HepG2 (cell line): ENCODE measurements around the gene OBP2A. TPM values are rescaled to one million over a fixed set of nuclear protein-coding genes. Genes with fewer than 3 reads are reported as not detected.

ENCODE experiments used
- ATAC-seq: fragments of 200-7000 bp; cut with Tn5 transposase; 3 replicates; pipeline ENCODE4 v1.9.1; 2020; ENCODE audit warnings: mild to moderate bottlenecking, moderate library complexity
- BruUV-seq: library from RNA; stranded (reverse); fragments of 400-500 nt; replicated peaks from 2 replicates; lab custom pipeline; 2021; lab: Mats Ljungman, UMichigan
- CTCF ChIA-PET: fragments of 300-600 bp; formaldehyde crosslinking; extraction: SDS; loops from one replicate; lab custom pipeline; 2021; ENCODE audit warnings: low total read pairs, inconsistent platforms, low intra/inter-chr PET ratio; lab: Yijun Ruan, JAX
- POLR2A ChIA-PET: fragments of 350-600 bp; sonication (Branson Sonifier 250); formaldehyde crosslinking; loops from one replicate; lab custom pipeline; 2020; ENCODE audit warnings: antibody characterized with exemption, inconsistent platforms; lab: Yijun Ruan, JAX
- DNase-seq: peaks from one replicate; pipeline ENCODE4 v3.0.0-alpha.2; 2015; ENCODE audit warnings: low spot score
- FAIRE-seq: peaks from 3 replicates; lab custom pipeline; 2011; peaks lifted over from hg19 to GRCh38; lab: Jason Lieb, UNC
- H2AFZ ChIP-seq: one replicate; pipeline ENCODE4 v1.6.1; 2011; ENCODE audit warnings: low read length, inconsistent platforms
- H3K27ac ChIP-seq: fragments of 300-600 bp; 3 replicates; pipeline ENCODE4 v1.8.0; 2011; ENCODE audit warnings: mixed run types, mild to moderate bottlenecking, mixed read lengths, low read length, inconsistent platforms; ENCODE audit not compliant: insufficient read depth; ENCODE audit errors: extremely low read length
- H3K27me3 ChIP-seq, 2 experiments: fragments of 200-600 bp in 1 of 2; 2 replicates in 1 of 2; 3 replicates in 1 of 2; pipeline versions ENCODE4 v1.6.0 to v1.8.0; 2011; ENCODE audit warnings: low read length in 2 of 2, mild to moderate bottlenecking in 2 of 2, moderate library complexity in 2 of 2, inconsistent platforms in 1 of 2; ENCODE audit not compliant: insufficient read depth in 2 of 2, control insufficient read depth in 1 of 2
- H3K36me3 ChIP-seq, 2 experiments: fragments of 200-600 bp in 1 of 2; replicated peaks in 1 of 2; 2 replicates in 1 of 2; 3 replicates in 1 of 2; pipeline versions ENCODE4 v1.5.1 to v1.8.0; 2011; ENCODE audit warnings: low read length in 2 of 2, inconsistent platforms in 1 of 2; ENCODE audit not compliant: insufficient read depth in 2 of 2, control insufficient read depth in 1 of 2
- H3K4me1 ChIP-seq: 2 replicates; pipeline ENCODE4 v1.5.1; 2012; ENCODE audit warnings: low read length, inconsistent platforms; ENCODE audit not compliant: insufficient read depth
- H3K4me2 ChIP-seq: 2 replicates; pipeline ENCODE4 v1.6.0; 2011; ENCODE audit warnings: low read depth, low read length, inconsistent platforms
- H3K4me3 ChIP-seq, 3 experiments: fragments of 200-600 bp in 1 of 3; sonication (generic), shearing (Covaris generic) in 1 of 3; replicated peaks in 1 of 3; 2 replicates each; pipeline ENCODE4 v1.5.1; 2011 to 2016; ENCODE audit warnings: low read length in 3 of 3, inconsistent platforms in 2 of 3, low read depth in 2 of 3, mild to moderate bottlenecking in 2 of 3, control low read depth in 1 of 3, mixed read lengths in 1 of 3; ENCODE audit not compliant: insufficient read depth in 1 of 3
- H3K79me2 ChIP-seq: one replicate; pipeline ENCODE4 v1.6.1; 2011; ENCODE audit warnings: low read length, inconsistent platforms; ENCODE audit not compliant: insufficient read depth
- H3K9ac ChIP-seq: 2 replicates; pipeline ENCODE4 v1.6.0; 2011; ENCODE audit warnings: mild to moderate bottlenecking, low read depth, low read length, inconsistent platforms; ENCODE audit not compliant: insufficient read depth
- H3K9me3 ChIP-seq: 2 replicates; pipeline ENCODE4 v1.5.1; 2012; ENCODE audit warnings: mild to moderate bottlenecking, low read length
- H4K20me1 ChIP-seq: 2 replicates; pipeline ENCODE4 v1.6.0; 2011; ENCODE audit warnings: inconsistent platforms, mild to moderate bottlenecking, low read length, moderate library complexity; ENCODE audit not compliant: insufficient read depth
- ADNP ChIP-seq: sonication (generic); formaldehyde crosslinking; IDR thresholded peaks from 2 replicates; pipeline ENCODE4 v1.4.0; 2020; ENCODE audit warnings: missing genetic modification reagents
- CEBPB ChIP-seq: IDR thresholded peaks from 2 replicates; pipeline ENCODE4 v1.6.1; 2011; ENCODE audit warnings: low read depth, low read length, improper control_type of control experiment, borderline replicate concordance
- CEBPG ChIP-seq: IDR thresholded peaks from 2 replicates; pipeline ENCODE4 v1.6.1; 2016
- CHCHD3 ChIP-seq: sonication (generic); formaldehyde crosslinking; IDR thresholded peaks from 2 replicates; pipeline ENCODE4 v1.8.0; 2022; ENCODE audit warnings: mild to moderate bottlenecking, missing genetic modification reagents, moderate library complexity
- RAD21 ChIP-seq: fragments of 450-650 bp; formaldehyde crosslinking; IDR thresholded peaks from 2 replicates; pipeline ENCODE4 v1.5.0; 2020; ENCODE audit warnings: mild to moderate bottlenecking
- RFX5 ChIP-seq: IDR thresholded peaks from 2 replicates; pipeline ENCODE4 v1.6.1; 2011; ENCODE audit warnings: low read depth, low read length, improper control_type of control experiment
- RFXANK ChIP-seq: IDR thresholded peaks from 2 replicates; pipeline ENCODE4 v1.6.1; 2016
- TAF1 ChIP-seq: sonication (generic); formaldehyde crosslinking; IDR thresholded peaks from 2 replicates; pipeline ENCODE4 v1.4.0; 2020; ENCODE audit warnings: missing genetic modification reagents
- TBX2 ChIP-seq: sonication (generic); formaldehyde crosslinking; IDR thresholded peaks from 2 replicates; pipeline ENCODE4 v1.5.0; 2020; ENCODE audit warnings: missing genetic modification reagents, mild to moderate bottlenecking, borderline replicate concordance
- TP53 ChIP-seq: sonication (generic); formaldehyde crosslinking; conservative IDR thresholded peaks from 2 replicates; pipeline ENCODE4 v1.4.0; 2020; ENCODE audit warnings: missing genetic modification reagents
- ZNF17 ChIP-seq: sonication (generic); formaldehyde crosslinking; IDR thresholded peaks from 2 replicates; pipeline ENCODE4 v1.5.0; 2020; ENCODE audit warnings: mild to moderate bottlenecking, missing genetic modification reagents
- ZNF607 ChIP-seq: sonication (generic); formaldehyde crosslinking; IDR thresholded peaks from 2 replicates; pipeline ENCODE4 v1.5.1; 2020; ENCODE audit warnings: missing genetic modification reagents, mild to moderate bottlenecking, borderline replicate concordance
- ZNF687 ChIP-seq: sonication (generic); formaldehyde crosslinking; IDR thresholded peaks from 2 replicates; pipeline ENCODE4 v1.5.1; 2020; ENCODE audit warnings: mild to moderate bottlenecking, missing genetic modification reagents, moderate library complexity
- ZNF724P ChIP-seq: sonication (generic); formaldehyde crosslinking; IDR thresholded peaks from 2 replicates; pipeline ENCODE4 v1.8.0; 2022; ENCODE audit warnings: missing genetic modification reagents, borderline replicate concordance
- ZNF747 ChIP-seq: sonication (generic); formaldehyde crosslinking; IDR thresholded peaks from 2 replicates; pipeline ENCODE4 v1.8.1; 2023; ENCODE audit warnings: missing genetic modification reagents, mild to moderate bottlenecking, borderline replicate concordance
- ZNF768 ChIP-seq: sonication (generic); formaldehyde crosslinking; IDR thresholded peaks from 2 replicates; pipeline ENCODE4 v1.4.0; 2020; ENCODE audit warnings: missing genetic modification reagents
- WGBS: methylation state at CpG from one replicate; pipeline ENCODE4 v1.1.6; 2017; ENCODE audit warnings: low lambda C conversion rate; 5-methylcytosine and 5-hydroxymethylcytosine counted together
- in situ Hi-C: cut with HindIII; loops from 2 replicates; pipeline ENCODE4 v1.10.0; 2017; ENCODE audit warnings: low pct_unique_long_range_greater_than_20kb; ENCODE audit not compliant: extremely low pct_ligation_motif_present
- intact Hi-C: fragments of 100-400 bp; cut with micrococcal nuclease; formaldehyde crosslinking; loops from one replicate; pipeline ENCODE4 v1.10.0; 2022; ENCODE audit not compliant: unreplicated experiment
- polyA plus RNA-seq, 8 experiments: library from polyadenylated mRNA; depleted of rRNA in 3 of 8; stranded (reverse) in 7 of 8; unstranded in 1 of 8; fragments of >200 nt; fragmentation: Illumina TruSeq in 4 of 8; extraction: Trizol in 4 of 8; gene quantifications; 2 replicates each; pipeline versions ENCODE4 v1.2.1 to v1.2.3, GENCODE V29; 2011 to 2016; ENCODE audit warnings: low read depth in 4 of 8, missing spikeins in 1 of 8, mixed read lengths in 1 of 8; ENCODE audit not compliant: insufficient read depth in 1 of 8
- total RNA-seq, 5 experiments: library from RNA; depleted of rRNA; stranded (reverse); fragments of >200 nt; fragmentation: Illumina TruSeq; extraction: Trizol; gene quantifications; 2 replicates each; pipeline ENCODE4 v1.2.3, GENCODE V29; 2016; ENCODE audit warnings: low read depth in 1 of 5
- TF ChIP-seq, protein P1 (sequence below): sonication (generic); formaldehyde crosslinking; IDR thresholded peaks from 2 replicates; pipeline ENCODE4 v1.4.0; 2020; ENCODE audit warnings: missing genetic modification reagents, borderline replicate concordance

The OBP2A gene
- total and polyA plus RNA-seq, 2 of the 13 experiments (the other 11 are each of a cell fraction or from before 2014, with no cell fraction given): 0.32 TPM; not detected in 1

GRCh38 chr9:135526730-135527571 is 19.0 kb upstream of the OBP2A start:
- peak; percentile 54 for DNase-seq
- H2AFZ ChIP-seq: no peak overlapping the region
- CTCF ChIA-PET: no interaction called here
- TF ChIP-seq ZNF607 (no peak), ZNF747 (CRISPR knock-in tag) (no peak), CEBPG (CRISPR knock-in tag) (peak; percentile 71), TAF1 (CRISPR knock-in tag) (no peak), ZNF768 (CRISPR knock-in tag) (peak; percentile 62; the same call in 1 of the 2 replicates), TBX2 (CRISPR knock-in tag) (no peak), ZNF724P (no peak), RAD21 (CRISPR knock-in tag) (no peak), CEBPB (peak; percentile 83), CHCHD3 (CRISPR knock-in tag) (no peak), ADNP (CRISPR knock-in tag) (no peak), ZNF687 (CRISPR knock-in tag) (peak; percentile 17; the same call in 1 of the 2 replicates), ZNF17 (CRISPR knock-in tag) (no peak), RFX5 (0 out of 2 replicates have a peak, but pooled peaks have one; percentile 44), RFXANK (CRISPR knock-in tag) (no peak), TP53 (no peak)
- TF ChIP-seq, protein P1, sequence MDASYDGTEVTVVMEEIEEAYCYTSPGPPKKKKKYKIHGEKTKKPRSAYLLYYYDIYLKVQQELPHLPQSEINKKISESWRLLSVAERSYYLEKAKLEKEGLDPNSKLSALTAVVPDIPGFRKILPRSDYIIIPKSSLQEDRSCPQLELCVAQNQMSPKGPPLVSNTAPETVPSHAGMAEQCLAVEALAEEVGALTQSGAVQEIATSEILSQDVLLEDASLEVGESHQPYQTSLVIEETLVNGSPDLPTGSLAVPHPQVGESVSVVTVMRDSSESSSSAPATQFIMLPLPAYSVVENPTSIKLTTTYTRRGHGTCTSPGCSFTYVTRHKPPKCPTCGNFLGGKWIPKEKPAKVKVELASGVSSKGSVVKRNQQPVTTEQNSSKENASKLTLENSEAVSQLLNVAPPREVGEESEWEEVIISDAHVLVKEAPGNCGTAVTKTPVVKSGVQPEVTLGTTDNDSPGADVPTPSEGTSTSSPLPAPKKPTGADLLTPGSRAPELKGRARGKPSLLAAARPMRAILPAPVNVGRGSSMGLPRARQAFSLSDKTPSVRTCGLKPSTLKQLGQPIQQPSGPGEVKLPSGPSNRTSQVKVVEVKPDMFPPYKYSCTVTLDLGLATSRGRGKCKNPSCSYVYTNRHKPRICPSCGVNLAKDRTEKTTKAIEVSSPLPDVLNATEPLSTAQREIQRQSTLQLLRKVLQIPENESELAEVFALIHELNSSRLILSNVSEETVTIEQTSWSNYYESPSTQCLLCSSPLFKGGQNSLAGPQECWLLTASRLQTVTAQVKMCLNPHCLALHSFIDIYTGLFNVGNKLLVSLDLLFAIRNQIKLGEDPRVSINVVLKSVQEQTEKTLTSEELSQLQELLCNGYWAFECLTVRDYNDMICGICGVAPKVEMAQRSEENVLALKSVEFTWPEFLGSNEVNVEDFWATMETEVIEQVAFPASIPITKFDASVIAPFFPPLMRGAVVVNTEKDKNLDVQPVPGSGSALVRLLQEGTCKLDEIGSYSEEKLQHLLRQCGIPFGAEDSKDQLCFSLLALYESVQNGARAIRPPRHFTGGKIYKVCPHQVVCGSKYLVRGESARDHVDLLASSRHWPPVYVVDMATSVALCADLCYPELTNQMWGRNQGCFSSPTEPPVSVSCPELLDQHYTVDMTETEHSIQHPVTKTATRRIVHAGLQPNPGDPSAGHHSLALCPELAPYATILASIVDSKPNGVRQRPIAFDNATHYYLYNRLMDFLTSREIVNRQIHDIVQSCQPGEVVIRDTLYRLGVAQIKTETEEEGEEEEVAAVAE (CRISPR knock-in tag): no peak

More at GRCh38 chr9:135526730-135527571, 19.0 kb upstream of the OBP2A start:
- Histone ChIP-seq H3K36me3 (no peaks in the 10 kb centered on the region), H3K27ac (no peak overlapping the region), H4K20me1 (no peaks in the 10 kb centered on the region), H3K79me2 (no peaks in the 10 kb centered on the region), H3K4me1 (peaks cover 9% of the 10 kb centered on the region), H3K9ac (no peak overlapping the region), H3K27me3 (peaks cover 6 to 53% of the 10 kb centered on the region in 2 experiments), H3K9me3 (no peaks in the 10 kb centered on the region), H3K4me3 (peak overlapping the region in 1 of 3 experiments; percentile 15; a peak in 1 of 6 replicates), H3K4me2 (peak overlapping the region; percentile 42; the same call in 1 of the 2 replicates)
- 28% methylated on average over 5 of the region's 30 CpGs for WGBS
- intact Hi-C loops: no loop called here
- peak; percentile 86 for ATAC-seq
- POLR2A ChIA-PET: interaction anchor here (0.7 kb wide), 1 partner anchor 25 kb away, joined by 3 read pairs; no protein-coding TSS in a partner anchor
- no TSS peak for BruUV-seq
- no peak for FAIRE-seq
- in situ Hi-C loops: no loop called here
